Activated T-cell treated with anti-CD3 and anti-CD28 coated beads, Interleukin-2, amount 50 U/mL, for 72 hours (primary cell): ENCODE results near the gene EPHX1. TPM values are rescaled to one million over a fixed set of nuclear protein-coding genes. Genes with fewer than 3 reads are reported as not detected.
"Not testable (repeated sequence)": the region's sequence is repeated elsewhere in the genome, so short reads cannot be mapped to it uniquely, and the experiment has no call there.

ENCODE experiments used
- ATAC-seq, 2 donors: fragments of 150-1000 bp; cut with Tn5 transposase; replicated peaks in 1 of 2; 2 replicates each; pipeline ENCODE4 v1.10.0; 2021; ENCODE audit warnings: moderate library complexity in 2 of 2, mild to moderate bottlenecking in 1 of 2
- DNase-seq, 2 donors: peaks; one replicate each; pipeline ENCODE4 v3.0.0; 2021 to 2022; ENCODE audit warnings: mixed read lengths in 1 of 2
- H3K27ac Mint-ChIP-seq: one replicate; pipeline ENCODE4 v1.8.0; 2022; ENCODE audit warnings: mild to moderate bottlenecking, moderate library complexity, mixed read lengths
- H3K27me3 Mint-ChIP-seq: one replicate; pipeline ENCODE4 v1.8.0; 2022; ENCODE audit warnings: low read depth, mixed read lengths
- H3K36me3 Mint-ChIP-seq, 2 donors: one replicate each; pipeline ENCODE4 v1.8.0; 2022; ENCODE audit warnings: mixed read lengths in 2 of 2, mild to moderate bottlenecking in 1 of 2; ENCODE audit not compliant: insufficient read depth in 2 of 2
- H3K4me1 Mint-ChIP-seq: one replicate; pipeline ENCODE4 v1.8.0; 2022; ENCODE audit warnings: low read depth, mixed read lengths
- H3K4me3 Mint-ChIP-seq, 2 donors: one replicate each; pipeline ENCODE4 v1.8.0; 2022; ENCODE audit warnings: mild to moderate bottlenecking in 2 of 2, mixed read lengths in 2 of 2, moderate library complexity in 2 of 2
- H3K9me3 Mint-ChIP-seq, 2 donors: one replicate each; pipeline ENCODE4 v1.8.0; 2022; ENCODE audit warnings: mixed read lengths in 2 of 2
- total RNA-seq, 2 donors: library from RNA; stranded (reverse); gene quantifications; one replicate each; pipeline ENCODE4 v1.2.3, GENCODE V29; 2022

Gene EPHX1
- total RNA-seq, 2 donors from 2014 or later, result 2.6 to 3.8 TPM

DNA sequence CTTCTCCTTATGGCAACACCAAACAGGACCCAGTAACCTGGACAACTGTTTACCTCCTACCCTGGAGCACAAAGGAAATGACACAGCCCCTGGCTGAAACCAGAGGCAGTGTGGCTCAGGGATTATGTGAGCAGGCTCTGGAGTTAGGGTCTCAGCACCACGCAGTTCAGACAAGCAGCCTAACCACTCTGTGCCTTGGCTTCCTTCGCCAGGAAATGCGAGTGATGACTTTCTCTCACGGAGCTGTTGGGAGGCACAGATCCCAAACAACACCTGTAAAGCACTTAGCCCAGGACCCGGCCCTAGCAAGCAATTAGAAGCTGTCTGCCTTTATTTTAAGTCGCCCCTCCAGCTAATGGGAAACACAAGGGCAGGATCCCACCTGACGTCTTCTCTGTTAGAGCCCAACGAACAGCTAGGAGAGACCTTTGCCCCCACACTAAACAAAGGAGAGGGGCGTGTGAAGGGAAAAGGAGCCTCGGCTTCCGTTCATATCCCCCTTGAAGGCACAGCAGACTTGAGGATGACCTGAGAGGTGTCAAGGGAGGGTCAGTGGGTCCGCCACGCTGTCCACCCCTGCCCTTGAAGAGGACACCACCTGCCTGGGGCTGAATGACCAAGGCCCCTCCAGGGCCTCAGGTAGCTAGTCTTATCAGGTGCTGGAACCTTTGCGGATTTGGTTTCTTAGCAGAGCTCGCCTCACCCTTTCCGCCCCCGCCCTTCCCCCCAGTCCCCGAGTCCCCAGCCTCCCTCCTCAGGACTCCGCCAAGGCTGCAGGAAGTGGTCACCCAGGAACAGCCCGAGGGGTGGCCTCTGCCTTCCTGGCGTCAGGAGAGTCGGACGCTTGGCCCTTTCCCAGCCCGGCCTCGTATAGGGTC is 71.4 kb downstream of the EPHX1 start:
- peak overlapping the region; percentile 8 for H3K27ac Mint-ChIP-seq
- H3K4me3 Mint-ChIP-seq, result peak overlapping the region; percentile 87 to 96
- ATAC-seq, result peak; percentile 49 to 54
- peaks cover 4 to 8% of the 10 kb centered on the region in 2 donors for H3K36me3 Mint-ChIP-seq
- peaks cover 59% of the 10 kb centered on the region for H3K4me1 Mint-ChIP-seq
- peak; percentile 49 to 54 for DNase-seq
- no peaks in the 10 kb centered on the region for H3K9me3 Mint-ChIP-seq
- no peaks in the 10 kb centered on the region for H3K27me3 Mint-ChIP-seq

DNA sequence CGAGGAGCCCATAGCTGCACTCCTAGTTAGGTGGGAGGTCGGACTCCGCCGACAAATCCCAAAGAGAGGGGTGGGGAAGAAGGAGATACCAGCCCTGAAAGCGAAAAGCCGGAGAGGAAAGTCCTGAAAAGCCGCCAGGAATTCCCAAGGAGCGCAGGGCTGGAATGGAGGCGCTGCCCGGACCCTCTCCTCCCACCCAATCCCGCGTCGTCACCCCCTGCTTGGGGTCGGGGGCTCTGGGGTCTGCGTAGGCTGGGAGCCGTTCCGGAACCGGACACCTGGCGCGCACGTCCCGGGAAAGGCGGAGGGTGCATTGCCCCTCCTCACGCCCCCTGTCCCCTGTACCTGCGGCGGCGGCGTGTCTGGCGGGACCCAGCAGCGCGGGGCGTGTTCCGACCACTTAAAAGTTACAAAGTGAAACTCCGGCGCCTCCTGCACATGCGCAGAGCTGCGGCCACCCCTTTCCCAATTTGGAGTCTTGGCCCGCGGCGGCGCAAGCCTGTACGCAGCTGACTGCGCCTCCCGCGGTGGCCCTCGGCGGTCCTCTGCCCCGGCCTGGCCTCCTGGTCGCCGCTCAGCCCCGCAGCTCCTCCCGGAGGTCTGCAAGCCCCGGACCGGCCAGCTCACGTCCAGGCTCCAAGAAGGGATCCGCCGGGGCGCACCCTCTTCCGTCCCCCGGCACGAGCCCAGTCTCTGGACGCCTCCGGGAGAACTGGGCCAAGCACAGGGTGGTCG is 72.2 kb downstream of the EPHX1 start, which contains the start of gene TMEM63A:
Gene TMEM63A (minus strand): TSS at position 422 of the 735 bp plus-strand sequence. CDS start 4,800 bp downstream, outside the sequence.
- no peaks in the 10 kb centered on the region for H3K27me3 Mint-ChIP-seq
- peaks cover 51% of the 10 kb centered on the region for H3K4me1 Mint-ChIP-seq
- DNase-seq (peak; percentile 89), ATAC-seq (peak; percentile 75)
- no peaks in the 10 kb centered on the region for H3K9me3 Mint-ChIP-seq
- H3K27ac Mint-ChIP-seq, result peak within 1 kb of the TSS; percentile 89
- peaks cover 2 to 3% of the 10 kb centered on the region in 2 donors for H3K36me3 Mint-ChIP-seq
- H3K4me3 Mint-ChIP-seq, result peak within 1 kb of the TSS; percentile 87 to 96

DNA sequence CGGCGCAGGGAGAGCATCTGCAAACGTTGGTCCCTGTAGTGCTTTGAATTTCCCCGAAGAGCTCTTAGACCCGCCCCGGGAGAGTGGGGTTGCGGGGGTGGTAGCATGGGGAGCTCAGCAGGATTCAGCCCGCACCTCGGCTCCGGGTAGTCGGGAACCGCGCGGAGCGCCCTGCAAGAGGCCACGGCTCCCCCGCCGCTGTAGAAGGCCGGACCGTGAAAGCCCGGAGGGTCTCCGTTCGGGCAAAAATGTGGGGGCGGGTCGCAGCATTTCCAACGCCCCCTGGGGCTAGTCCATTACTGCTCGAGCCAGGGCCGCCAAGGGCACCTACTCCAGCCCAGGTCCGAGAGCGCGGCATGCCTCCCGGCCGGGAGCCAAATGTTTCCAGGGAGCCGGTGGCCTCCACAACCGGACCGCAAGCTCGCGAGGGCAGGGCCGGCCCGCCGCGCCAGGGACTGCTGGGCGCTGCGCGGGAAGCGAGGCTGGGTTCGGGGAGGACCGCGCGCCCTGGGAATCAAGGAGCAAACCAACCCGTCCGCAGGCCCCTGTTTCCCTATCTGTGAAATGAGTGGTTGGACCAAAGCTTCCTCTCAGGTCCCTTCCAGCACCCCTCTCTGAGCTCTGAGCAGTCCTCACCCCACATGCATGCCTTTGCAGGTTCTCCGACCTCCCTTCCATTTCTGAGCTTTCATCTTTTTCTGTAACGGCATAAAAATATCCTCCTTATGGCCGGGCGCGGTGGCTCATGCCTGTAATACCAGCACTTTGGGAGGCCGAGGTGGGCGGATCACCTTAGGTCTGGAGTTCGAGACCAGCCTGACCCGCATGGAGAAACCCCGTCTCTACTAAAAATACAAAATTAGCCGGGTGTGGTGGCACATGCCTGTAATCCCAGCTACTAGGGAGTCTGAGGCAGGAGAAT is 73.0 kb downstream of the EPHX1 start:
- no peaks in the 10 kb centered on the region for H3K27me3 Mint-ChIP-seq
- H3K4me3 Mint-ChIP-seq, result peak overlapping the region; percentile 87 to 96
- H3K4me1 Mint-ChIP-seq, result peaks cover 43% of the 10 kb centered on the region
- H3K27ac Mint-ChIP-seq, result peak overlapping the region; percentile 89
- ATAC-seq, result peak; percentile 35 to 55
- H3K36me3 Mint-ChIP-seq, result peaks cover 0 to 2% of the 10 kb centered on the region in 2 donors
- peak; percentile 48 for DNase-seq
- no peaks in the 10 kb centered on the region for H3K9me3 Mint-ChIP-seq

DNA sequence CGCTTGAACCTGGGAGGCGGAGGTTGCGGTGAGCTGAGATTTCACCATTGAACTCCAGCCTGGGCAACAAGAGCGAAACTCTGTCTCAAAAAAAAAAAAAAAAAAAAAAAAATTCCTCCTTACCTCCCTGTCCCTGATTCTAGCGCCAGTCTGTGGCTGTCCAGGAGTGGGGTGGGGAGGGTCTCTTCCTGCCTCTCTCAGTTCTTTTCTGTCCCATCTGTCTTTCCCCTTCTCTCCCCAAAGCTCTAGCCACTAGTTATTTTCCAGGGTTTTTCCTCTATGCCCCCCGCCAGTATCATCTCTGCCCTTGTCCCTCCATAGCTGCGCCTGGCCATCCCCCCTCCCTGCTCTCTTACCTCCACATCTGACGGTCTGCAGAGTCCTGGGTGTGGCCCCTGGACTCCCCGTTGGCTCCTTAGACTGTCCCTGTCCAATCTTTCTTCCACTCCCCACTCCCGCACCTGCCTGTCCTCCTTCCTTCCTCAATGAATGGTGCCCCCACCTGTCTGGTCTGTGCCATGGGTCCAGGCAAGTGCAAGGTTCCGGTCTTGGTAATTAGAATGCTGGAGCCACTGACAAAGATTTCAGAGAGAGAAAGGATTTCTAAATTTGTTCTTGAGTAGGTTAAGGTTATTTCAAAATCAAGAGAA is 73.8 kb downstream of the EPHX1 start:
- no peak for ATAC-seq
- Mint-ChIP-seq H3K9me3 (no peaks in the 10 kb centered on the region), H3K27me3 (no peaks in the 10 kb centered on the region), H3K36me3 (peaks cover 0 to 2% of the 10 kb centered on the region in 2 donors), H3K4me1 (peaks cover 36% of the 10 kb centered on the region), H3K4me3 (peak overlapping the region; percentile 87 to 96), H3K27ac (peak overlapping the region; percentile 89)
- no peak for DNase-seq

DNA sequence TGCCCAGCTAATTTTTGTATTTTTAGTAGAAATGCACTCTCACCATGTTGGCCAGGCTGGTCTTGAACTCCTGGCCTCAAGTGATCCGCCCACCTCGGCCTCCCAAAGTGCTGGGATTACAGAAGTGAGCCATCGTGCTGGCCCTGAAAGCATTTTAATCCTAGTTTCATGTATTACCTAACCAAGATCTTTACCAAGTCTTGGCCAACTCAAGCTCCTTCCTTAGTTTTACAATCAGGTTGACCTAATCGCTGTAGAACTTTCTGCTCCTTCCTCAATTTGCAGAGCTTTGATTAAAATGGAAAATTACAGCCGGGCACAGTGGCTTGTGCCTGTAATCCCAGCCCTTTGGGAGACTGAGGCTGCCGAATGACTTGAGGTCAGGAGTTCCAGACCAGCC is 75.4 kb downstream of the EPHX1 start:
- Mint-ChIP-seq H3K27ac (no peak overlapping the region), H3K9me3 (no peaks in the 10 kb centered on the region), H3K4me3 (no peak overlapping the region), H3K4me1 (peaks cover 20% of the 10 kb centered on the region), H3K36me3 (peaks cover 0 to 2% of the 10 kb centered on the region in 2 donors), H3K27me3 (no peaks in the 10 kb centered on the region)
- DNase-seq, result no peak
- no peak for ATAC-seq

DNA sequence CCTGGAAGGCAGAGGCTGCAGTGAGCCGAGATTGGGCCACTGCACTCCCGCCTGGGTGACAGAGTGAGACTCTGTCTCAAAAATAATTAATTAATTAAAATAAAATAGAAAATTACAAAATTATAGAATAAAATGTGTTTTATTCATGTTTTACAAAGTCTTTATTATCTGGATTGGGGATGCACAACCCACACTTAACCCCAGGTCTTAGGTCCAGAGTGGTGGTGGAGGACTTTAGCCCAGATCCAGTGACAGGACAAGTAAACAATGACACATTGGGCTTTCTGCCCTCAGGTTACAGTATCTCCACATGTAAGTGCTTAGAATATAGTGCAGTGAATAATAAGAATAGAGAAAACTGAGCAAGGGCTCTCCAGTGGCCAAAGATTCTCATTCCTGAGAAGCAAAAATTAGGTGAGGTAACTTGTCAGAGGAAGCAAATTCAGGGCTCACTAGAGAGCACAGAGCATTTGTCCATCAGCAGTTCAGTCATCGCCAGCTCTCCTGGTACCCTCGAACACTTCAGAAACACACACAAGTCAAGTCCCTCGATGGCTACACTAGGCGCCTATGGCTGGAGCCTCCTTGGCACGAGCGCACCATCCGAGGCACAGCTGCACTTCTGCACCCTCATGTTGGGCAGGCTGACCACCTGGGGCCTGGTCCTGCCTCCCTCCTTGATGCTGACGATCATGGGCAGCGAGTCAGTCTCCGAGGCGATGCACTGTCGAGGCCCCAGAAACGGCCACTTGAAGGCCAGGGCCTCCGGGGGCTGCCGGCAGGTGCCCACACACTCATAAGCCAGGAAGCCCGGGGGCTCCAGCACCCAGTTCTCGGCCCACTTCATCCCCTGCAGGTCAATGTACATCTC is 76.5 kb downstream of the EPHX1 start:
- ATAC-seq, result no peak
- H3K36me3 Mint-ChIP-seq, result peaks cover 0 to 2% of the 10 kb centered on the region in 2 donors
- no peak overlapping the region for H3K4me3 Mint-ChIP-seq
- H3K9me3 Mint-ChIP-seq, result no peaks in the 10 kb centered on the region
- DNase-seq, result no peak
- H3K27me3 Mint-ChIP-seq, result no peaks in the 10 kb centered on the region
- H3K27ac Mint-ChIP-seq, result no peak overlapping the region
- peaks cover 9% of the 10 kb centered on the region for H3K4me1 Mint-ChIP-seq

DNA sequence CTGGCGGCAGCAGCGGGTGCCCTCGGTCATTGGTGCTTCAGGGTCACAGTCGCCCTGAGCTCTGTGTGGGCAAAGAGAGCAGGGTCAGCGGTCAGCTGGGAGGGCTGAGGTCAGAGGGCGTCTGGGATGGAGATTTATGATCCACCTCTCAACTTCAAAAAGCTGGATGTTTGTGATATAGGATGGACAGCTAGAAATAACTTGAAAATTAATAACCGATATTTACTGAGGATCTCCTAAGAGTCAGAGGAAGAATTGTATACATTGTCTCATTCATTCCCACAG is 77.0 kb downstream of the EPHX1 start:
- DNase-seq (no peak), ATAC-seq (no peak)
- Mint-ChIP-seq H3K9me3 (no peaks in the 10 kb centered on the region), H3K36me3 (peaks cover 0 to 2% of the 10 kb centered on the region in 2 donors), H3K27ac (no peak overlapping the region), H3K4me1 (peaks cover 9% of the 10 kb centered on the region), H3K27me3 (no peaks in the 10 kb centered on the region), H3K4me3 (peak overlapping the region in 1 of 2 donors; percentile 37)

DNA sequence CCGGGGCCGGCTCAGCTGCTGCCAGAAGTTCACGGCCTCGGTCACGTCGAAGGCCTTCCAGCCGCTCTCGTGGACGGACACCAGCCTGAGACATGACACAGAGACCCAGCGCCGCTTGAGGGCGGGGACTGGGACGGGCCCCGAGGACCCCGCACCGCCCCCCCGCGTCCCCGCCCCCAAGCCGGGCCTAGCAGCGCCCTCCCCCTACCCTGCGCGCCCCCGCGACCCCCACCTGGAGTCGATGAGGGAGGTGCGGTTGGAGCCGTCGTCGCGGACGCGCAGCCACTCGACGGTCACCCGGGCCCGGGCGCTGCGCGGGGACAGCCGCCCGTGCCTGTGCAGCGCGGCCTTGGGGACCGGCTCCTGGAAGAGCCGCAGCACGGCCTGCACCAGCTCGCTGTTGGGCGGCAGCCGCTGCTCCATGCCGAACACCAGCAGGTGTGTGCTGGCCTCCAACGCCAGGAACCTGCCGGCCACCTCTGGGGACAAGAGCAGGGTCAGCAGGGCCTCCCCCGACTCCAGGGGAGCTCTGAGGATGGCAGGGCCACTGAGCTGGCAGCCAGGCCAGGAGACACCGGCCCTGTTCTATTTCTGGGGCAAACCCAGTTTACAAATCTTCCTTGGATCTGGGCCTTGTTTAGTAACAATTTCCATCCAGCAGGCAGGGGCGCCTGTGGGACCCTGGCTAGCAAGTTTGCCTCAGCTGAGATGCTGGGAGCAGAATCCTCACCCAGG is 77.8 kb downstream of the EPHX1 start:
- not testable (repeated sequence) for DNase-seq, H3K4me1 Mint-ChIP-seq, H3K27me3 Mint-ChIP-seq, H3K9me3 Mint-ChIP-seq, H3K36me3 Mint-ChIP-seq, H3K27ac Mint-ChIP-seq
- ATAC-seq, result peak in 1 of 2 donors; percentile 48
- H3K4me3 Mint-ChIP-seq, result peak overlapping the region in 1 of 2 donors; percentile 40

DNA sequence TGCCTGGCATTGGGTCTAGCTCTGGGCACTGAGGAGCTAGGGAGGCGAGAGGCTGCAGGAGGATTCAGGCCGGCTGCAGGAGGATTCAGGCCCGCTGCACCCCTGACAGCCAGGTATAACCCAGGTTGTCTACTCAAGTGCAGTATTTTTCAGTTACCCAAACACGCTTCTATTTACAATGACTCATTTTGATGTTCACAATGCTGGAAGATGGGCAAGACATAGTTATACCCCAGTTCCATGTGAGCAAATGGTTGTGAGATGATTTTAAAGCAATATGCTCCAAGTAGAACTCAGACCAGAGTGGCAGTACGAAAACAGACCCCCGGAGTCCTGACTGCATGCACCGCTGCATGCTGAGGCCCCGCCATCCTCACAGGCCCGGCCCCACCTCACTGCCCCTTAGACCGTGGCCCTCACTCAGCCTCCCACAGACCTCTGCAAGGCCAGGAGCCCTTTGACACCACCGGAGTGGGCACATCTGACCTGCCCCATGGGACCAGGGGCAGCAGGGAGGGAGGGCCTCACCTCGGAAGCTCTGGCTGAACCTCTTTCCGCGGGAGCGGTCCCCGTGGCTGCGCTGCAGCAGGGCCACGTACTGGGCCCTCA is 78.5 kb downstream of the EPHX1 start:
- Mint-ChIP-seq H3K27ac (no peak overlapping the region), H3K4me1 (peaks cover 8% of the 10 kb centered on the region), H3K27me3 (no peaks in the 10 kb centered on the region), H3K9me3 (no peaks in the 10 kb centered on the region), H3K36me3 (no peaks in the 10 kb centered on the region), H3K4me3 (peak overlapping the region in 1 of 2 donors; percentile 40)
- no peak for ATAC-seq
- no peak for DNase-seq

DNA sequence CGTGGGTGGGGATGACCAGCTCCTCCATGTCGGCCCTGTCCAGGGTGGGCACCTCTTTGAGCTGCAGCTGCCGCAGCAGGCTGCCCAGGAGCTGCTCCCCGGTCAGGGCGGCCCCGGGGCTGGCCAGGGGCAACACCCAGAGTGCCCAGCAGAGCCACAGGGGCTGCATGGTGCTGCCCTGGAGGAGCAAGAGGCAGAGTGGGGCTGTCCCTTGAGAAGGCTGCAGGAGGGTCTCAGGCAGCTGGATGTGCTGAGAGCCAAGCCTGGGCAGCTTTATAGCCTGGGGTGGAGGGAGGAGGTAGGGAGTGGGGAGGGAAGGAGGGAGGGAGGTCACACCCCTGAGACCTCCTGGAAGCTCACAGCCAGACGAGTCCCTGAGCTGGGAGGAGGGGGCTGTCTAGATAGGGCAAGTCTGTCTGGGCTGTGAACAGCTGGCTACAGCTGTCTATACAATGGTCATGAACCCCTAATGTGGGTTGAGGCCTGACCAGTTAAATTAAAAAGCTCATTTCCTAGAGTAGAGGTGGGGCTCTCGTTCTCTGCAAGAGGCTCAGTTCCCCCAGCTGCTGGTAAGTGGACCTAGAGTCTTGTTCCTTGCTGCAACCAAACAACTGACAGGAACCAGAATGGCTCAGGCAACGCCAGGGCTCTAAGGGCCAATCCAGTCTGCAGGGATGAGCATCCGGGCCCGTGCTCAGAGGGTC is 79.1 kb downstream of the EPHX1 start, which contains the start of gene LEFTY1:
Gene LEFTY1 (minus strand): TSS at position 249 of the 704 bp plus-strand sequence. CDS start 80 bp downstream, at position 169.
- no peaks in the 10 kb centered on the region for H3K36me3 Mint-ChIP-seq
- no peak for ATAC-seq
- no peaks in the 10 kb centered on the region for H3K27me3 Mint-ChIP-seq
- peaks cover 5% of the 10 kb centered on the region for H3K4me1 Mint-ChIP-seq
- no peak for DNase-seq
- H3K4me3 Mint-ChIP-seq, result peak within 1 kb of the TSS in 1 of 2 donors; percentile 40
- no peak within 1 kb of the TSS for H3K27ac Mint-ChIP-seq
- H3K9me3 Mint-ChIP-seq, result no peaks in the 10 kb centered on the region
